GM10266 (cell line): Measurements from ENCODE around the gene CRIM1.

Experiments
- DNase-seq: peaks from one replicate; pipeline ENCODE4 v3.0.0; 2012; ENCODE audit errors: extremely low spot score
- TF ChIP-seq, protein P1 (sequence below): IDR thresholded peaks from 2 replicates; pipeline ENCODE4 v1.5.1; 2012; ENCODE audit warnings: mild to moderate bottlenecking, low read depth; ENCODE audit not compliant: control insufficient read depth, insufficient read depth; ENCODE audit errors: missing control alignments

The CRIM1 gene

DNA sequence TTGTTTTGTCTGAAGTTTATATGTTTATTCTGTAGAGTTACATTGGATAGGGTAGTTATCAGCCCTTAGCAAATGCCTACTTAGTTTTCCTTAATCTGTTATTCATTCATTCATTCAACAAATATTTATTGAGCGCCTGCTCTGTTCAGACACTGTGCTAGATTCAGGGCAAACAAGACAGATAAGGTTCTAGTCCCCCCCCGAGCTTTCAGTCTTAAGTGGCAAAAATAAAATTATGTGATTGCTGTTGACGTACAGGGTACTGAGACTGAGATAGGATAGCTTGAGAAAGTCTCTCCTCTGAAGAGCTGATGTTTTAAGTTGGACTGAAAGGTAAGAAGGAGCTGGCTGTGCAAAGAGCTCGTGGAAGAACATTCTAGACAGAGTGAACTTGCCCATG lies 58.7 kb downstream of the CRIM1 start:
- TF ChIP-seq, protein P1, sequence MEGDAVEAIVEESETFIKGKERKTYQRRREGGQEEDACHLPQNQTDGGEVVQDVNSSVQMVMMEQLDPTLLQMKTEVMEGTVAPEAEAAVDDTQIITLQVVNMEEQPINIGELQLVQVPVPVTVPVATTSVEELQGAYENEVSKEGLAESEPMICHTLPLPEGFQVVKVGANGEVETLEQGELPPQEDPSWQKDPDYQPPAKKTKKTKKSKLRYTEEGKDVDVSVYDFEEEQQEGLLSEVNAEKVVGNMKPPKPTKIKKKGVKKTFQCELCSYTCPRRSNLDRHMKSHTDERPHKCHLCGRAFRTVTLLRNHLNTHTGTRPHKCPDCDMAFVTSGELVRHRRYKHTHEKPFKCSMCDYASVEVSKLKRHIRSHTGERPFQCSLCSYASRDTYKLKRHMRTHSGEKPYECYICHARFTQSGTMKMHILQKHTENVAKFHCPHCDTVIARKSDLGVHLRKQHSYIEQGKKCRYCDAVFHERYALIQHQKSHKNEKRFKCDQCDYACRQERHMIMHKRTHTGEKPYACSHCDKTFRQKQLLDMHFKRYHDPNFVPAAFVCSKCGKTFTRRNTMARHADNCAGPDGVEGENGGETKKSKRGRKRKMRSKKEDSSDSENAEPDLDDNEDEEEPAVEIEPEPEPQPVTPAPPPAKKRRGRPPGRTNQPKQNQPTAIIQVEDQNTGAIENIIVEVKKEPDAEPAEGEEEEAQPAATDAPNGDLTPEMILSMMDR, result no peak
- DNase-seq, result no peak

DNA sequence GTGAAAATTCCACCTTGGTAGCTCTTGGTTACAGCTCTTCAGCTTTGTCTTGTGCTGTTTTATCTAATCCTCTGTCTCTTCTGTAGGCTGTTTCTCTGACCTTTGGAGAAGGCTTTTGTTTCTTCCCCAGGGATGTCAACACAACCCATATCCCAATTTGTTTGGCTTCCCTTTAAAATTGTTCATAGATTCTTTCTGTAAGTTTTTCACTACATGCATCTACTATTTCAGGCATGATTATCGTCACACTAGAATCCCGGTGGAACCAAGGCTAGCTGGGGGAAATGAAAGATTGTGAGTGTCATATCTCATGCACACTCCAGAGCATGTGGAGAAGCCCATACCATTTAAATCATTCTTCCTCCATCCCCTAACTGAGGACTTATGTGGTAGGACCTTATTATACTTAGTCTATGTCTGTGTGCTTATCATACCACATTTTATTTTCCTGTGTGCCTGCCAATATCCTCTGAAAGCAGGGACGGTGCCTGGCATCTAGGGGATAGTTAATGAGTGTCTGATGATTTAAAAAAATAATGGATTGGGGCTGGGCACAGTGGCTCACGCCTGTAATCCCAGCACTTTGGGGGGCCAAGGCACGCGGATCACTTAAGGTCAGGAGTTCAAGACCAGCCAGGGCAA lies 59.9 kb downstream of the CRIM1 start:
- TF ChIP-seq, protein P1, result no peak
- no peak for DNase-seq

DNA sequence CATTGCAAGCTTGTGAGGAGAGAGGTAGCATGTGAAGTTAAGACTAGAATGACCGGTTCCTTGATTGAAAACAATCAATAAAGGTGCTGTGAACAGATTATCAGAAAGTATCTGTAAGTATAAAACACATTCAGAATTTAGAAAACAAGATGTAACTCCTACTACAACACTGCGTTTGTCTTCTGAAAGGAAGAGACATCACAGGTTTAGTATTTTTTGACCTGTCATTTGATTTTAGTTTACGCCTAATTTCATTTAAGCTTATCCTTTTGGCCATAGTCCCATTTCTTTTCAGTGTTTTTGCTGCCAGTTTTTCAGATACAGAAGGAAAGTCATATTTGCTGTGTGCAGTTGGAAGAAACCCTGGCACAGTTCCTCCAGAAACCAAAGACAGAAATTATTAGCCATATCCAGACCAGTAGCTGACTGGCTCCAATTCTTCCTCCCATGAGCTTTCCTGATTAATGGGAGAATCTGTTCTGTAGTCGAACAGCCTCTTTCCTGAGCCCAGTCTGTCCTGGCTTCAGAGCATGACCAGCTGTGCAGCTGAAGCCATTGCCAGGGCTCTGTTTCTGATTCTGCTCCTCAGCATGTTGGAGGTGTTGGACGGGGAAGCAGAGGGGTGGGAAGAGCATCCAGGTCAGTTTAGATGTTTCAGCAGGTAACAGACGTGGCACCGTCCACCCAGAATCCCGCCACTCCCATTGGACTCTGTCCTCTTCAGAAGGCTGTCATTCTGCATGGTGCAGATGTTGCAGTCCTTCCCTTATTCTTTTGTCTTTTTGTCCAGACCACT lies 61.0 kb downstream of the CRIM1 start:
- TF ChIP-seq, protein P1, result no peak
- DNase-seq, result no peak

DNA sequence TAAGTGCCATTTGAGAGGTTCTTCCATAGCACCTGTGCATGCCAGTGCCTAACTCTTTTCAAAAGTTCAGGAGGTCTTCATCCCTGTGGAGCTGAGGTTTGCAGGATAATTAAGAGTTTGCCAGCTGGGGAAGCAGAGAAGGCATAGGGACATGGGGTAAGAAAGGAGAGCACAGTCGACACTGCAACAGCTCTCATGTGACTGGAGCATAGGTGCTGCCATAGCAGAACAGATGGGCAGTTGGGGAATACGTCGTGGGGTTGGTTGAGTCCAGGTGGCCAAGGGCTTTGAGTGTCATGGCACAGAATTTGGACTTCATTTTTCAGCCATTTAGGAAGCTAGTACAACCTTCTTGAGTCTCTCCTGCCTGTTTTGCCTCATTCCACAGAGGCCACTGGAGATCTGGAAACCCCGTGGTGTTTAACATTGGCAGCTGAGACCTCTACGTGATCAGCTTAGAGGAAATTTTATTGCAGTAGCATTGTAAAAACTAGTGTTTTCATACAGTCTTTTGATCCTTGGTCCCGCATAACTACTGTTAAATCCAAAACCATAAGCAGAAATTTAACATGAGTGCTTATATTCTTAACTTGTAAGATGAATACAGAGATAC lies 65.1 kb downstream of the CRIM1 start:
- TF ChIP-seq, protein P1, result no peak

DNA sequence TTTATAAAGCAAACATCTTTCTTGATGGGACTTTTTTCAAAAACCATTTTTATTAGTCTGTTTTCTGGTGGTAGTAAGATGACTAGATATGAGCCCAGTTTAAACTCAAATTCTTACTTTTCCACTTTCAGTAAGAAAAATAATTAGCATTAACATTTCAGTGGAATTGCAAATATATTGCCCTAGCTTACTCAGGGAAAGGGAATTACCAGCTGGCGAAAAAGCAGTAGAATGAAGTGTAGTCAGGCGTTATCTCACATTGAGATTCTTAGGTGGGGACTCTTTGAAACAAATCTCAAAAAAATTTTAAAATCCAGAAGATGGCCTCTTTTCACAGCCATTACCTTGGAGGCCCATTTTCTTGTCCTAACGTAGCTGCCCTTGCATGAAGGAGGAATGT lies 65.8 kb downstream of the CRIM1 start:
- no peak for DNase-seq
- TF ChIP-seq, protein P1, result no peak

More for the DNA sequence above, 65.1 kb downstream of the CRIM1 start:
- DNase-seq, result no peak

DNA sequence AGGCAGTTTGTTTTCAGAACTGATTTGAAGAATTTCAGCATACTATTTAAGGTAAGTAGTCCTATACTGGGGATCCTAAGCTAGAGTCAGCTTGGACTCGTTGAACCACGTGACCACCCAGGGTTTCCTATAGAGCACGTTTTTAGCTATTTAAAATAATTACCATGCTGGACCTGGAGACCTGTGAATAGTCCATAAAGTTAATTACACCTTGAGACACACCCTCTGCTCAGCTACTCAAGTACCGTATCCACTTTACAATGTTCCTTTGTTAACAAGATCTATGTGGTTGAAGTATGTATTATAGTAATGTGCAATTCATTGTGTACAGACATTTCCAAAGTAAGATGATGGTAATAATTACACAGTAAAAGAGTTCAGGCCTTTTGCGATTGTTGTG lies 67.6 kb downstream of the CRIM1 start:
- TF ChIP-seq, protein P1, result no peak
- no peak for DNase-seq

DNA sequence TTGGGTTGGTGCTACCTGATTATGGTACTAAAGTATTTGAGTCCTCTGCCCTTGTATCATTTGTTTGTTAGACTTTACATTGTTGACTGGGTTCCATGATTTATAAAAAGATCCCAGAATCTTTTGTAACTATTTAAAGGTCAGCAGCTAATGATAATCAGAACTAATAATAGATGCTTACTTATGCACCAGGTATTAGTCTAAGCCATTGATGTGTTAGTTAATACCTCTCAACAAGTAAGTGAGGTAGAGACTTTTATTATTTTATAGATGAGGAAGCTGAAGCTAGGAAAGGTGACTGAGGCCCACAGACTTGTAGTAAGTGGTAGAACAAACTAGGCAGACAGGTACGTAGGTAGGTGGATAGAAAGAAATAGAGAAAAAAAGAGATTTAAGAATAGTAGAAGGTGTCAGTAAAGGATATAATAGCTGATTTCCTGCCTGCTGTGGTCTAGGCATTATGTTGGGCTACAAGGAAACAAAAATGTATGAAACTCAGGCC lies 68.1 kb downstream of the CRIM1 start:
- TF ChIP-seq, protein P1, result no peak
- DNase-seq, result no peak
